Ovary (tissue), 10 donors: Measurements from ENCODE around the gene CXCR4. TPM values are rescaled to one million over a fixed set of nuclear protein-coding genes. Genes with fewer than 3 reads are reported as not detected.

ENCODE experiments used
- DNase-seq, 5 donors: peaks; one replicate each; pipeline ENCODE4 v3.0.0-alpha.2; 2019 to 2020
- H3K27ac ChIP-seq, 2 donors: fragments of 200-600 bp; one replicate each; pipeline versions ENCODE4 v1.5.1 to v1.8.0; 2019 to 2022
- H3K27me3 ChIP-seq: fragments of 200-600 bp; one replicate; pipeline ENCODE4 v1.8.0; 2022
- H3K36me3 ChIP-seq: fragments of 200-600 bp; sonication (generic); one replicate; pipeline ENCODE4 v1.5.1; 2019
- H3K4me1 ChIP-seq: one replicate; pipeline ENCODE4 v1.8.1; 2013; ENCODE audit warnings: mild to moderate bottlenecking, moderate library complexity; ENCODE audit not compliant: insufficient read depth
- H3K4me3 ChIP-seq: fragments of 200-600 bp; sonication (generic); one replicate; pipeline ENCODE4 v1.5.1; 2017
- H3K9me3 ChIP-seq, 2 donors: fragments of 200-600 bp in 1 of 2; sonication (generic) in 1 of 2; one replicate each; pipeline versions ENCODE4 v1.5.1 to v1.8.1; 2013 to 2019; ENCODE audit warnings: mild to moderate bottlenecking in 1 of 2, moderate library complexity in 1 of 2
- EP300 ChIP-seq: sonication (generic); formaldehyde crosslinking; IDR thresholded peaks from one replicate; pipeline ENCODE4 v1.6.1; 2017; ENCODE audit warnings: antibody characterized with exemption
- POLR2A ChIP-seq: fragments of 450-650 bp; IDR thresholded peaks from one replicate; pipeline ENCODE4 v1.6.1; 2017; ENCODE audit warnings: antibody characterized with exemption, mild to moderate bottlenecking, moderate library complexity
- WGBS, 3 donors: extraction: QIAGEN DNeasy Blood & Tissue Kit in 1 of 3; methylation state at CpG; one replicate each; pipeline versions ENCODE4 v1.1.5 to v1.1.7; 2013 to 2017; 5-methylcytosine and 5-hydroxymethylcytosine counted together
- intact Hi-C, 4 donors: fragments of 100-400 bp; cut with DNase I; formaldehyde crosslinking; loops; one replicate each; pipeline versions ENCODE4 v1.11.0 to v1.15.1; 2022 to 2023
- long read RNA-seq, 3 donors: library from polyadenylated mRNA in 2 of 3; unstranded in 2 of 3; transcript quantifications; one replicate each; pipeline ENCODE4 v2.0.0 and lab custom pipeline, GENCODE V29; 2021 to 2026
- polyA plus RNA-seq, 2 donors: library from polyadenylated mRNA; stranded (reverse); fragments of 200-250 nt in 1 of 2; fragments of 350-450 nt in 1 of 2; fragmentation: Illumina TruSeq in 1 of 2; extraction: RNeasy Lipid Tissue Mini Kit (QIAGEN cat#74804) in 1 of 2; gene quantifications; one replicate each; pipeline ENCODE4 v1.2.3, GENCODE V29; 2013 to 2014
- total RNA-seq, 7 donors: library from RNA; depleted of rRNA in 2 of 7; stranded (reverse); fragments of >200 nt in 2 of 7; fragmentation: NEBNext Ultra II Directional in 3 of 7; extraction: Animal tissue kit (Norgen Biotek cat#: 25700) in 3 of 7; gene quantifications; one replicate each; pipeline versions ENCODE4 v1.1.0 to v1.2.4, GENCODE V29; 2016 to 2023
- TF ChIP-seq, protein P1 (sequence below), 3 donors: fragments of 450-650 bp in 2 of 3; fragments of 200-600 bp in 1 of 3; IDR thresholded peaks; one replicate each; pipeline versions ENCODE4 v1.5.1 to v1.8.0; 2016 to 2022; ENCODE audit warnings: antibody characterized with exemption in 3 of 3, mild to moderate bottlenecking in 1 of 3
- donor health status: DM: no; HTN: no; CAD: no; lungs with moderate emphysema.
- donor health status: DM: no; HTN: no; CAD: no.
- donor health status: Bipolar disorder and iron deficiency.
- donor health status: DM: yes; HTN: yes; CAD: no.
- donor health status: DM: no; HTN: no; CAD: no.
- donor health status: DM: yes; HTN: yes; CAD: no.

Gene CXCR4
- total RNA-seq (10 to 100 TPM in 2 of 7 donors, 1 to 10 TPM in 5; 2.7 to 20.2 (median 6.2) TPM), polyA plus RNA-seq (10 to 100 TPM in 1 of 2 donors, 1 to 10 TPM in 1; 8.9 to 33.0 TPM)
- long read RNA-seq, donor 1, transcript CXCR4-201 (2 exons, 1,682 nt), result major isoform, 17 of 17 reads
- long read RNA-seq, donor 1, partial matches to known transcripts, result 0 of 17 reads
- long read RNA-seq, donor 1, other reads (novel, unspliced or antisense), result 0 of 17 reads
- long read RNA-seq, donor 2, partial matches to known transcripts, result 0 of 3 reads
- long read RNA-seq, donor 2, other reads (novel, unspliced or antisense), result 0 of 3 reads
- long read RNA-seq, donor 3, partial matches to known transcripts, result 0 of 4 reads
- long read RNA-seq, donor 3, other reads (novel, unspliced or antisense), result 0 of 4 reads

DNA sequence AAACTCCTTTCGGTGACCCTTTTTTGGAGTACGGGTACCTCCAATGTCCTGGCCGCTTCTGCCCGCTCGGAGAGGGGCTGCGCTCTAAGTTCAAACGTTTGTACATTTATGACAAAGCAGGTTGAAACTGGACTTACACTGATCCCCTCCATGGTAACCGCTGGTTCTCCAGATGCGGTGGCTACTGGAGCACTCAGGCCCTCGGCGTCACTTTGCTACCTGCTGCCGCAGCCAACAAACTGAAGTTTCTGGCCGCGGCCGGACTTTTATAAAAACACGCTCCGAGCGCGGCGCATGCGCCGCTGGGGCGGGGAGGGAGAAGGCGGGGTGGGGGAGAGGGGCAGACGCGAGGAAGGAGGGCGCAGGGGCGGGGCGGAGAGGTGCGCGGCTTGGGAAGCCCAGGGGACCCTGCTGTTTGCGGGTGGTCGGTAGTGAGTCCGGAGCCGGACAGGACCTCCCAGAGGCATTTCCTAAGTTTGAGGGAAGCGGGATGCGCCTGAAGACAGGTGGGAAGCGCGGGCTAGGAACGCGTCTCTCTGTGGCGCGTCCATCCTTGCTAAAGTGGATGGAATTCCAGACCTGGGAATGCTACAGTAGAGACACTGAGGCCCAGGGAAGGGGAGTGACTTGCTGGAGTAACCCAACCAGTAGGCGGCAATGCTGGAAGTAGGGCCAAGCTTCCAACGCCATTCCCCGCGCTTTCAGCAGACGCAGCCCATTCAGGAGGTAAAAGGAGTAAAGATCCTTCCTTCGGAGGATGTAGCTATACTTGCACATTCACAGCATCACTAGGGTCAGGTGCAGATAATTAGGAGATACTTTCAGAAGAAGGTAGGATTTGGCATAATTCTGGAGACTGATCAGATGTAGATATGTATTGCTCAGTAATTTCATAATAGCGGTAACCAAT is at the start of gene CXCR4:
Gene CXCR4, minus strand, starts transcription at position 241 of the 910 bp plus-strand sequence. Its CDS starts 89 bp downstream, at position 152.
- Histone ChIP-seq H3K36me3 (no peaks in the 10 kb centered on the region), H3K27ac (no peak within 1 kb of the TSS), H3K27me3 (no peaks in the 10 kb centered on the region), H3K9me3 (no peaks in the 10 kb centered on the region), H3K4me1 (peaks cover 4% of the 10 kb centered on the region), H3K4me3 (peak within 1 kb of the TSS; percentile 17)
- 1% methylated on average over 49 to 50 of the region's 50 CpGs for WGBS, 3 donors
- DNase-seq, result peak in 4 of 5 donors; percentile 30 to 48 (median 34)
- intact Hi-C loops, result no loop called here
- no peak for TF ChIP-seq POLR2A
- no peak for TF ChIP-seq EP300
- TF ChIP-seq, protein P1, sequence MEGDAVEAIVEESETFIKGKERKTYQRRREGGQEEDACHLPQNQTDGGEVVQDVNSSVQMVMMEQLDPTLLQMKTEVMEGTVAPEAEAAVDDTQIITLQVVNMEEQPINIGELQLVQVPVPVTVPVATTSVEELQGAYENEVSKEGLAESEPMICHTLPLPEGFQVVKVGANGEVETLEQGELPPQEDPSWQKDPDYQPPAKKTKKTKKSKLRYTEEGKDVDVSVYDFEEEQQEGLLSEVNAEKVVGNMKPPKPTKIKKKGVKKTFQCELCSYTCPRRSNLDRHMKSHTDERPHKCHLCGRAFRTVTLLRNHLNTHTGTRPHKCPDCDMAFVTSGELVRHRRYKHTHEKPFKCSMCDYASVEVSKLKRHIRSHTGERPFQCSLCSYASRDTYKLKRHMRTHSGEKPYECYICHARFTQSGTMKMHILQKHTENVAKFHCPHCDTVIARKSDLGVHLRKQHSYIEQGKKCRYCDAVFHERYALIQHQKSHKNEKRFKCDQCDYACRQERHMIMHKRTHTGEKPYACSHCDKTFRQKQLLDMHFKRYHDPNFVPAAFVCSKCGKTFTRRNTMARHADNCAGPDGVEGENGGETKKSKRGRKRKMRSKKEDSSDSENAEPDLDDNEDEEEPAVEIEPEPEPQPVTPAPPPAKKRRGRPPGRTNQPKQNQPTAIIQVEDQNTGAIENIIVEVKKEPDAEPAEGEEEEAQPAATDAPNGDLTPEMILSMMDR (IDR thresholded peaks at IDR 0.05), result no peak

DNA sequence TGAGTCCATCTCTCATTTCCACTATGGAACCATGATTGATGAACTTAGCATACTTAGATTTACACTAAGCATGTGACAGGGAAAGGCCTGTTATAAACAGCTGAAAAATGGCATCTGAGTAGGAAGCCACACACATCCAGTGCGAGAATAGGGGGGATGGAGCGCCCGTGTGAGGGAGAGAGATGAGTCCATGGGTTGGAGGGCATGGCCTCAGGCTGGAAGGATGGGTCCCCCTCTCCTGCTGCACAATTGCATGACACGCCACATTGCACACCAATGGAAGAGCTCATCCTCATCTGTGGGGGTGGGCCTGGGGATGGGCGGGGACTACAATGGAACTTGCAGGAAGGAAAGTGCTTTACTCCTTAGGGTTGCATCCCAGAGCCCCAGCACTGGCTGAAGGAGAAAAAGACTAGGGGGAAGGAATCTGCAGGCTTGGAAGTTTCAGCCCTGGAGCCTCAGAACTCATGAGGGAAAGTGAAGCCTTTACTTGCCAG is 46.4 kb upstream of the CXCR4 start:
- no peak overlapping the region for H3K4me3 ChIP-seq
- TF ChIP-seq POLR2A (no peak), EP300 (no peak)
- TF ChIP-seq, protein P1 (IDR thresholded peaks at IDR 0.05), result no peak
- H3K9me3 ChIP-seq, result no peaks in the 10 kb centered on the region
- H3K36me3 ChIP-seq, result no peaks in the 10 kb centered on the region
- no peaks in the 10 kb centered on the region for H3K27me3 ChIP-seq
- H3K4me1 ChIP-seq, result no peaks in the 10 kb centered on the region
- DNase-seq, result no peak
- no peak overlapping the region for H3K27ac ChIP-seq
- WGBS, 3 donors, result 84 to 94% (median 86%) methylated on average over 5 of the region's 5 CpGs
- intact Hi-C loops, result no loop called here

DNA sequence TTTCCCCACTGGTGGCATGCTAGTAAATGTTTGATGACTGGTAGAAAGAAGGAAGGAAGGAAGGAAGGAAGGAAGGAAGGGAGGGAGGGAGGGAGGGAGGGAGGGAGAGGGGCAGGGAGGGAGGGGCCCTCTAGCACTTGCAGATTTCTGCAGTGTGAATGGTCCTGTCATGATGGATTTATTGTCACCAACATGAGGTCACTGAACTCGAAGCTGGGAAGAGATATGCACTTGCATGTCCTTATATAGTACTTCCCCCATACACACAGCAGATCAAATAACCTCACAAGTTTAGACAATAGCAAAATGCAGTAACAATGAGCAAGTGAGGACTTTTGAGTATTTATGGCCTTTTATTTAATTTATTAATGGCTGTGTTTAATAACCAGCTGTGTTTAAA is 44.5 kb upstream of the CXCR4 start:
- DNase-seq, result no peak
- H3K27me3 ChIP-seq, result no peaks in the 10 kb centered on the region
- H3K27ac ChIP-seq, result no peak overlapping the region
- H3K36me3 ChIP-seq, result no peaks in the 10 kb centered on the region
- no peaks in the 10 kb centered on the region for H3K9me3 ChIP-seq
- intact Hi-C loops, result no loop called here
- no peaks in the 10 kb centered on the region for H3K4me1 ChIP-seq
- H3K4me3 ChIP-seq, result no peak overlapping the region
- WGBS, 3 donors, result 4 to 11% (median 8%) methylated on average over 1 of the region's 1 CpG
- TF ChIP-seq EP300, result no peak
- no peak for TF ChIP-seq POLR2A

DNA sequence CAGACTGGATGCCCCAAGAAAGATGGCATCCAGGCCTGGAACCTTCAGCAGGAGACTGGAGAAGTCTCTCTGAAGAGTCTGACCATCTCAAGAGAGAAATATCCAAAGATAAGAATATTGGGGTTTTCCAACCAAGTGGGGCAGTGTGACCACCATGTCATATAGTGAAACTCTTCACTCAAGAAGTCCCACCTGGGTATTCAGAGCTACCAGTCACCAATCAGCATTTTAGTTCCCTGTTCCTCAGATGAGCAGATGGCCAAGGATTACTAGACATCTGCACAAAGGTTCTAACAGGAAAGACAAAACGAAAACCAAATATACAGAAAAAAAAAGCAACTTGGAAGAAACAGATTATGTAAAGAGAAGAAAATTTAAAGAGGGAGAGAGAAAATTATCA is 38.5 kb upstream of the CXCR4 start:
- no peaks in the 10 kb centered on the region for H3K9me3 ChIP-seq
- 83 to 88% (median 85%) methylated on average over 1 of the region's 1 CpG for WGBS, 3 donors

More for the DNA sequence above, 38.5 kb upstream of the CXCR4 start:
- H3K4me1 ChIP-seq, result no peaks in the 10 kb centered on the region
- no peaks in the 10 kb centered on the region for H3K27me3 ChIP-seq
- H3K4me3 ChIP-seq, result no peak overlapping the region
- H3K27ac ChIP-seq, result no peak overlapping the region
- intact Hi-C loops, result no loop called here
- no peak for TF ChIP-seq POLR2A
- TF ChIP-seq, protein P1 (IDR thresholded peaks at IDR 0.05), result no peak
- TF ChIP-seq EP300, result no peak
- no peak for DNase-seq
- no peaks in the 10 kb centered on the region for H3K36me3 ChIP-seq
